GM10266 (cell line): ENCODE results near the gene ADARB1.

Source experiments
- DNase-seq: peaks from one replicate; pipeline ENCODE4 v3.0.0; 2012; ENCODE audit errors: extremely low spot score
- CTCF ChIP-seq: IDR thresholded peaks from 2 replicates; pipeline ENCODE4 v1.5.1; 2012; ENCODE audit warnings: mild to moderate bottlenecking, low read depth; ENCODE audit not compliant: control insufficient read depth, insufficient read depth; ENCODE audit errors: missing control alignments

The ADARB1 gene

GRCh38 chr21:45100866-45101265, 26.5 kb downstream of the ADARB1 start:
- no peak for TF ChIP-seq CTCF
- DNase-seq, result no peak

DNA sequence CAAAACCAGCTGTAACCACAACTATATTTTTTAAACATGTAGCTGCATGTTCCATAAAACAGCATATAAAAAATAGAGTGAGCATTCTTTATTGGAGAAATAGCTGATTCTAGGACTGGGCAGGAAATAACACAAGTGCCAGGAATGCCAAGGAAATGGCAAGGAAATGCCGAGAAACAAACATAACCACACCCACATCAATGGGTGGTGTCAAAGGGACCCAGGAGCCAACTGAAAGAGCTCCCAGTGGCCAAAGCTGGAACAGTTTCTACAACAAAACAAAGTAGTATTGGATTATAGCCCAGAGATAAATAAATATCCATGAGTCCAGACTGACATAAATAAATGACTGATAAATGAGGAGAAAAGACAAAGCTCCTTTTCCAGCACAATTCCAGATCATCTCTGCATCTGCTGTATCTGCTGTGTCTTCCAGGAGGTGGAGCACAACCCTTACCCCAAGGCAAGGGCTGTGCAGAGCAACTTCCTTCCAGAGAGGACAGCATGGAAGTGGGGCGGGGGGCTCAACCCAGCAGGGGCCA, 28.1 kb downstream of the ADARB1 start:
- TF ChIP-seq CTCF, result no peak
- DNase-seq, result no peak

- TF ChIP-seq CTCF, result no peak
Observed at GRCh38 chr21:45103971-45104520, 29.7 kb downstream of the ADARB1 start.

GRCh38 chr21:45104560-45104959, 30.2 kb downstream of the ADARB1 start:
- TF ChIP-seq CTCF, result no peak
- peak; percentile 53 for DNase-seq

More at GRCh38 chr21:45103971-45104520, 29.7 kb downstream of the ADARB1 start:
- DNase-seq, result no peak

GRCh38 chr21:45105906-45106485, 31.6 kb downstream of the ADARB1 start:
- no peak for TF ChIP-seq CTCF
- DNase-seq, result no peak

GRCh38 chr21:45108034-45108790, 33.8 kb downstream of the ADARB1 start:
- no peak for TF ChIP-seq CTCF

More at GRCh38 chr21:45108034-45108790, 33.8 kb downstream of the ADARB1 start:
- DNase-seq, result no peak
